ENCODE data around the gene EHMT2.
A peak's percentile ranks its signal among the peaks of the same experiment; 100 is the strongest.
"Not testable (repeated sequence)": the region's sequence is repeated elsewhere in the genome, so short reads cannot be mapped to it uniquely, and the experiment has no call there.

EHMT2 gene

GRCh38 chr6:31851485-31851832 lies 46.0 kb downstream of the EHMT2 start:
- DNase-seq (ENCODE audit: low read depth): no peak
- no peak for TF ChIP-seq CTCF (conservative IDR thresholded peaks at IDR 0.05; ENCODE audit: low read length)
- no peak overlapping the region for H3K4me3 ChIP-seq (ENCODE audit: low read length)

GRCh38 chr6:31850765-31851484 lies 46.6 kb downstream of the EHMT2 start:
- TF ChIP-seq CTCF (conservative IDR thresholded peaks at IDR 0.05; ENCODE audit: low read length): no peak
- DNase-seq (ENCODE audit: low read depth): no peak
- no peak overlapping the region for H3K4me3 ChIP-seq (ENCODE audit: low read length)

- H3K4me3 ChIP-seq (ENCODE audit: low read length): no peak overlapping the region
- no peak for TF ChIP-seq CTCF (conservative IDR thresholded peaks at IDR 0.05; ENCODE audit: low read length)
- no peak for DNase-seq (ENCODE audit: low read depth)
These were observed 50.1 kb downstream of the EHMT2 start for GRCh38 chr6:31847276-31847978.

GRCh38 chr6:31844507-31844906 lies 53.0 kb downstream of the EHMT2 start:
- H3K4me3 ChIP-seq (ENCODE audit: low read length): no peak overlapping the region
- TF ChIP-seq CTCF (conservative IDR thresholded peaks at IDR 0.05; ENCODE audit: low read length): no peak
- no peak for DNase-seq (ENCODE audit: low read depth)

GRCh38 chr6:31842053-31842452 lies 55.4 kb downstream of the EHMT2 start:
- TF ChIP-seq CTCF (conservative IDR thresholded peaks at IDR 0.05; ENCODE audit: low read length): no peak
- H3K4me3 ChIP-seq (ENCODE audit: low read length): no peak overlapping the region
- DNase-seq (ENCODE audit: low read depth): no peak

- H3K4me3 ChIP-seq (ENCODE audit: low read length); DNase-seq (ENCODE audit: low read depth): not testable (repeated sequence)
These were observed 57.7 kb downstream of the EHMT2 start for GRCh38 chr6:31839779-31840126.

- TF ChIP-seq CTCF (conservative IDR thresholded peaks at IDR 0.05; ENCODE audit: low read length): no peak
- no peak overlapping the region for H3K4me3 ChIP-seq (ENCODE audit: low read length)
- DNase-seq (ENCODE audit: low read depth): no peak
These were observed 58.5 kb downstream of the EHMT2 start for GRCh38 chr6:31838968-31839367.

GRCh38 chr6:31838114-31838553 lies 59.4 kb downstream of the EHMT2 start:
- DNase-seq (ENCODE audit: low read depth): not testable (repeated sequence)
- H3K4me3 ChIP-seq (ENCODE audit: low read length): peak overlapping the region; percentile 94

Measured in AG10803 (cell line).